GM12874 (cell line): ENCODE results near the gene SMYD3.

Source experiments
- TF ChIP-seq, protein P1 (sequence below): IDR thresholded peaks from 2 replicates; pipeline ENCODE4 v1.5.1; 2011; ENCODE audit warnings: low read depth, mild to moderate bottlenecking, control low read depth, low read length, moderate library complexity; ENCODE audit not compliant: insufficient read depth

The SMYD3 gene

DNA sequence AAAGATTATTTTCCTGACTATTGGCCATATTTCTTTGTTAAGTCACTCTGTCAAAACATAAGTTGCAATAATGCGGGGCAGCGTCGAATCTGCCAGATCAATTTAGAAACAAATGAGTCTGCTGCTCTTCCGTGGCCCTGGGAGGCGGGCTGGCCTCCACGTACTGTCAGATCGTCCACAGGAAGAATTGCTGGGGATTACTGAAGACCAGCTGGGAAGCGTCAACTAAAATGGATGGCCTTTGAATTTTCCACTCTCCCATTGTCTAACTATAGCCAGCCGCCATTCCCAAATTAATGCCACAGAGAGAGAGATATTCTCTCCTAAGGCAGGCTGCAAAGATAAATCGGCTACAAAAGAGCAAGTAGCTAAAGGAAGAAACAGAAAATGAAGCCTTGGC, 560.2 kb downstream of the SMYD3 start:
- TF ChIP-seq, protein P1, sequence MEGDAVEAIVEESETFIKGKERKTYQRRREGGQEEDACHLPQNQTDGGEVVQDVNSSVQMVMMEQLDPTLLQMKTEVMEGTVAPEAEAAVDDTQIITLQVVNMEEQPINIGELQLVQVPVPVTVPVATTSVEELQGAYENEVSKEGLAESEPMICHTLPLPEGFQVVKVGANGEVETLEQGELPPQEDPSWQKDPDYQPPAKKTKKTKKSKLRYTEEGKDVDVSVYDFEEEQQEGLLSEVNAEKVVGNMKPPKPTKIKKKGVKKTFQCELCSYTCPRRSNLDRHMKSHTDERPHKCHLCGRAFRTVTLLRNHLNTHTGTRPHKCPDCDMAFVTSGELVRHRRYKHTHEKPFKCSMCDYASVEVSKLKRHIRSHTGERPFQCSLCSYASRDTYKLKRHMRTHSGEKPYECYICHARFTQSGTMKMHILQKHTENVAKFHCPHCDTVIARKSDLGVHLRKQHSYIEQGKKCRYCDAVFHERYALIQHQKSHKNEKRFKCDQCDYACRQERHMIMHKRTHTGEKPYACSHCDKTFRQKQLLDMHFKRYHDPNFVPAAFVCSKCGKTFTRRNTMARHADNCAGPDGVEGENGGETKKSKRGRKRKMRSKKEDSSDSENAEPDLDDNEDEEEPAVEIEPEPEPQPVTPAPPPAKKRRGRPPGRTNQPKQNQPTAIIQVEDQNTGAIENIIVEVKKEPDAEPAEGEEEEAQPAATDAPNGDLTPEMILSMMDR = no peak

DNA sequence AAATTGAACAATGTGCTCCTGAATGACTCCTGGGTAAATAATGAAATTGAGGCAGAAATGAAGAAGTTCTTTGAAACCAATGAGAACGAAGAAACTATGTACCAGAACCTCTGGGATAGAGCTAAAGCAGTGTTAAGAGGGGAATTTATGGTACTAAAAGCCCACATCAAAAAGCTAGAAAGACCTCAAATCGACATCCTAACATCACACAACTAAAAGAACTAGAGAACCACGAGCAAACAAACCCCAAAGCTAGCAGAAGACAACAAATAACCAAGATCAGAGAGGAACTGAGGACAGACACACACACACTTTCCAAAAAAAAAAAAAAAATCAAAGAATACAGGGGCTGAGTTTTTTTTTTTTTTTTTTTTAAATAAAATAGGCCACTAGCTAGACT, 564.2 kb downstream of the SMYD3 start:
- TF ChIP-seq, protein P1 = no peak

DNA sequence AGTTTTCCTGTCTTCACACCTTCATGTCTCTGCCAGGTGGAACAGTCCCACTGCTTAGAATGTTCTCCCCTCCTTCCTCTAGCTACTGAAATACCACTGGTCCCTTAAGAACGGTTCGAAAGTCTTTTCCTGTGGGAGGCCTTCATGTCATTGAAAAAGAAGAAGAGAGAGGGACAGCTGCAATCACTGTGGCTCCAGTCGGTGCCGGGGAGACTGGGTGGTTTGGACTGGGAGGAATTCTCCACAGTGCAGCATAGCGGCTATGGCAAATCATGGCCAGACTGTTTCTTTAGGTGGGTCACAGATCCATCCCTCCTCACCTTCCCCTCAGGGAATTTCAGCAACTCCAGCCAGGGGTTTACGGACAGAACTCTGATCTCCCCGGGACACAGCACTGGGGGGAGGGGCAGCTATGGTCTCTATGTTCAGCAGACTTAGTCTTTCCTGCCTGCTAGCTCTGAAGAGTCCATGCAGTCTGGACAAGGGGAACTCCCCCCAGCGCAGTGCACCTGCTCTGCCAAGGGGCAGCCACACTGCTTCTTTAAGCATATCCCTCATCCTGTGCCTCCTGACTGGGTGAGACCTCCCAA, 567.2 kb downstream of the SMYD3 start:
- TF ChIP-seq, protein P1 = no peak

DNA sequence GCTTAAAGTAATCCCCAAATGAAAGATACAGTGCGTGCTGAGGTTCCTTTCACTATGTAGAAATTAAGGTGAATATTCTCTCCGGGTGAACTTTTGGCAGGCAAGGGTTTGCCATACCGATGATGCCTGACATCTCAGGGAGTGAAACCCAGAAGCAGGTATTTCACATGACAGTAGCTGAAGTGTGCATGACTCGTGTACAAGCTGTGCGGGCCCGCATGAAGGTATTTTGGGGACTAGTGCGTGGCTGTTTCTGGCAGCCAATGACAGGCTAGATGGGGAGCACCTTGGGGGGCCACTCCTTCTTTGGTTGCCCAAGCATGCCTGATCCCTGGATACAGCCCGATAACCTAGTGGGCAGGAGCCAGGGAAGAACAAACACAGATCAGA, 569.0 kb downstream of the SMYD3 start:
- TF ChIP-seq, protein P1 = no peak

DNA sequence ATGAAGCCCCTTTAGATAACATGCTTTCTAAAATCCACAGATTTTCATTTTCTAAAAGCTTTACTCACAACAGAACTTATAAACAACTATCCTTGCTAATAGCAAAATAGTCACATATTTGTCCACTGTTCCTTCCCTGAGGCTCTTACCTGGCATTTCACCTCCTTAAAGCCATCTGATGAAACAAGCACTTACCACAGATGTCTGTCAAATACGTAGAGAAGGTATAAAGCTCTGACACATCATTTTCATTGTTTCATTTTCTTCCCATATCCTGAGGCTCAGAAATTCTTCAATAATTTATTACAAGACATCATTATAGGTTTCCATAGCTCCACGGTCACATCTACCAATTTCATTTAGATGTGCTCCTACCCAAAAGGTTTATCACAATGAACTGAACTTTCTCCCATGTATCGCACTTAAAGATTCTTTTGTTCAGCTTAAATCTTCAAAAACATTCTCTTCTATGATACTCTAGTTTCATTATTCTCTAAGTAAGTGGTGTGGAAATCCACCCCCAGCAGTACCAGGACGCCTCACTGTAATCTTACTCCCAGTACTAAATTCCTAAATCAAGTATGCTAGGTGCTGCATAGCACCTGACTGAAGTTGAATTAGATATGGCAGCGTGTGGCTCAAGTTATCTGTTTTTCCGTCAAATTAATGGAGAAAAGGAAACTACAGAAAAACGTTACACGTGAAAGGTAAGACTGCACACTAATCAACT, 569.6 kb downstream of the SMYD3 start:
- TF ChIP-seq, protein P1 = no peak

DNA sequence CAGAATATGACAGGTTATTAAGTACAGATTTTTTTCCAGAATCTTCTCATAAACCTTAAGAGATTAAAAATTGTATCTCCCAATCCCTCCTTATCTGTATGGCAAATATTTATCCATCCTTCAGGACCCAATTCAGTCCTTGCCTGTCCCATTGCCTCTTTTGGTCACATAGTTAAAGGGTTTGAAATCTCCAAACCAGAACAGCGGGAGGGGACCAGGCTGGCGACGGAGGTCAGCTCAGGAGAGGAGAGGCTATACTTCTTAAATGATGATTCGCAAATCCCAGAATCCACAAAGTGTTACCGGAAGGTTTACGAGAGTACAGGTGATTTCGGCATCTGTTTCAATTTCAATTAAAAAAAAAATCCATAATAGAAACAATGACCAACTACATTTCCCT, 572.7 kb downstream of the SMYD3 start:
- TF ChIP-seq, protein P1 = no peak

DNA sequence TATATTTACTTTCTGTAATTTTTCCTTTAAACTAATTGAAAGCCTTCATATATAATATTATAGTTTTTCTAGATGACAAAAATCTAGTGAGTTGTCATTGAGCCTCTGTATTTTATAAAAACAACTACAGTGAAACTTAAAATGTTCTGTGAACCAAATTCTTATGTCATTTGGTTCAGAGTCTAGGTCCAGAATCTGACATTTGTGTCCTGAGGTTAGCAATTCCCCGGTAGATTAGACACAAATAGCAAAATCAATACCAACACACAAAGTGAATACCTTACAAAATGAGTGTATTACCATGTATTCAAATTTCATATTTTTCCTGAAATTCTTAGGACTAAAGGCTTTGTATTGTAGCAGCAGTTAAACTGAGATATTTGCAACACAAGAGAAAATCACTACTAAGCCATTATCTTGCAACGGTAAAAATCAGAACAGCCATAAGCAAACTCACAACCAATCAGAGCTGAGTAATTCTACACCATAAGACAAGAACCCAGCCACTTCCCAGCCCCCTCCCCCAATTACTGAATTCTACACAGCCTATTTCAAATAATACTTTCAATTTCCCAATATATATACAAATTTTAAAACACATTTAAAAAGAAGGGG, 573.5 kb downstream of the SMYD3 start:
- TF ChIP-seq, protein P1 = no peak
